ENCODE data around the gene MBD3L2B.

The MBD3L2B gene

DNA sequence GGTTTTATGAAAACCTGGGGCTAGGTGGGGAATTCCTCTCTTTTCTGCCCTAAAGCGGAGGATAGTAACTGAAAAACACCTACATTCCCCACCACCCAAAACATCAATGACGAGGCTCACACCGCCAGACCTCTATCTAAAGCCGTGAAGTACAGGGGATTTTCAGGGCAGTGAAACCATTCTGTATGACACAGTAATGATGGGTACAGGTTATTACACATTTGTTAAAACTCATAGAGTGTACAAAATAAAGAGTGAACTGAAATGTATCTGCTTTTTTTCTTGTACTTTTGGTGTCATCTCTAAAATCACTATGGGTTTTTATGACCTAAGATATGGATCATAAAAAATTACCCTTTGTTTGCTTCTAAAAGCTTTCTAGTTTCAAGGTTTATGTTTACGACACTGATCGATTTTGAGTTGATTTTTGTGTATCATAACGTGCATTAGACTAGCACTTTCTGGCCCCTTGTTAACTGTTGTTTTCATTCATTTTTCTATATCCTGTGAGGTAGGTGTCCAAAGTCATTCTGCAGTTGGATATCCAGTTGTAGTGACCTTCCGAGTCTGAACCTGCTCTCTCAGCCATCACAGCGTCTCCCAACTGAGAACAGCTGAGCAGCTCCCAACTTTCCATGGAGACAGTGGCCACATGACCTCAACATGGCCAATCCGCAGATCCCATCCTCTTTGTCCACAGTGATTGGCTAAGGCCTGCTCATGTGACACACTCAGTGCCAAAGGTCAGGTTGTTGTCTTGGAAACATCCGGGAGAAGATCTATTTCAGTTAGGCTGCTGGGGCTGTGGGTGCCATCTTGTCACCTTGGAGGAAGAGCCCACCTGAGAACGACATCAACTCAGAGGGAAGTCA is 10.3 kb downstream of the MBD3L2B start:
- no peak for DNase-seq

- DNase-seq, result no peak
Observed at GRCh38 chr19:7007859-7008258, 13.4 kb downstream of the MBD3L2B start.

GRCh38 chr19:7006135-7006704 is 15.0 kb downstream of the MBD3L2B start:
- no peak for DNase-seq

GRCh38 chr19:7004313-7004931 is 16.8 kb downstream of the MBD3L2B start:
- DNase-seq, result no peak

DNA sequence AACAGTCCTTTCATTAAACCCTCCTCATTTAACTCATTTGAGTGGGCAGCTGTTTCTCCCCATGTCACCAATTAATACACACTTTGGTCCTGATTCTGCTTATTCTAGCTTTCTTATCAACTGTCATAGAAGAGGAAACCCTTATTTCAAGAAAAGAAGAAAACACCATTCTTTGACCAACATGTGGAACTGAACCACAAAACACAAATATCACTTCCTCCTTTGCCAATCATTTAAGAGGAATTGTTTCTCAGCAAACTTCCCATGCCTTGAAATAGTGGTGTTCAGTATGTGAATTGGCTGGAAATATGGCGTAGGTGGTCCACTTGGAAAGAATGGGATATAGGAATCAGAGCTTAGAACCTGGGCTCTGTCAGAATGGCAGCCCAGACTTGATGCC is 20.4 kb downstream of the MBD3L2B start:
- no peak for DNase-seq

GRCh38 chr19:7000333-7000732 is 20.9 kb downstream of the MBD3L2B start:
- no peak for DNase-seq

DNA sequence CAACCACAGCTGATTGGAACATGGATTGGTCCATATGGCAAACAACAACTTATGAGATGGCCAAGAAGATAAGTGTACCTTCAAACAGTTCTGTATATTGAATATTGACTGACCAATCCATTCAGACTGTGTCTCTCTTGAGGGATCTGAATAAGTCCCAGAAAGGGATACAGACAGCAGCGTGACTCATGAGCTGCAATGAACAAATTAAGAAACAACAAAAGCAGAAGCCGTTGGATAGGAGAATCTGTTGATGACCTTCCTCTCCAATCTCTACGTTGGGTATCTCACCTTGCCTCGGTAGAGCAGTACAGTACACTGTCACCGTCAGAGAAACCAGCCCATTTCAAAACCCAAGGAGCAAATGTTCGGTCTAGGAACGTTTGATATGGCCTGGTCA is 21.3 kb downstream of the MBD3L2B start:
- DNase-seq, result no peak

GRCh38 chr19:6997679-6998445 is 23.4 kb downstream of the MBD3L2B start:
- peak; percentile 49 for DNase-seq

DNA sequence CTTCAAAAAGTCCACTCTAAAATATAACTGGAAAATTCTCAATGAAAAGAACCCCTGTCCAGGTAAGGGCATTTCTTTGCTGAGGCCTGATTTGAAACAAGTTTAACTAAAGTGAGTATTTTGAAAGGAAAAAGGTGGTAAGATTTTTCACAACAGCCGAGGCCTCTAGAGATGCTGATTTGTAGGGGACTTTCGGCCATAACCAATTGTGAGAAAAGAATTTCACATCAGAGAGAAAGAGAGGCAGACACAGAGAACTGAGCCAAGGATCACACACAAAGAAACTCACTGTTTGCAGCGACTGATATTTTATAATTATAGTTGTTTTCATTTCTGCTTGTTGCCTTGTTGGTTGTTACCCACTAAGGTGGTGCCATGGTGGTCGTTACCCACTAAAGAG is 24.4 kb downstream of the MBD3L2B start:
- no peak for DNase-seq

GRCh38 chr19:6995054-6995453 is 26.2 kb downstream of the MBD3L2B start:
- DNase-seq, result no peak

DNA sequence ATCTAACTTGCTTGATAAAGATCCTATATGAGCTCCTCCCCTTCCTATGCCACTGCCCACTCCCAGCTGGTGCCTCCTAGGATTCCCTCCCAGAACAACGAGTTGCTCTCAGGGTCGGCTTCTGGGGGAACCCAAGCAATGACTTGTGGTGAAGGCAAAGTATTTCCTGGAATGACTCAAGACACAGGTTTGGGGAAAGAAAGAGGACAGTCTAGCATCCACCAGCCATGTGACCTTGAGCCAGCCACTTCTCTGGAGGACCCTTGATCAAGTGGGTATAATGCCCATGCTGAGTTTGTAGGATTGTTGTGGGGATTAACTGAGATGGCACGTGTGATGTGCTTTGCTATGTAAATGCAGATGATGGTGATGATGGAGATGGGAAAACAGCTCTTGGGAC is 33.0 kb downstream of the MBD3L2B start:
- DNase-seq, result no peak

DNA sequence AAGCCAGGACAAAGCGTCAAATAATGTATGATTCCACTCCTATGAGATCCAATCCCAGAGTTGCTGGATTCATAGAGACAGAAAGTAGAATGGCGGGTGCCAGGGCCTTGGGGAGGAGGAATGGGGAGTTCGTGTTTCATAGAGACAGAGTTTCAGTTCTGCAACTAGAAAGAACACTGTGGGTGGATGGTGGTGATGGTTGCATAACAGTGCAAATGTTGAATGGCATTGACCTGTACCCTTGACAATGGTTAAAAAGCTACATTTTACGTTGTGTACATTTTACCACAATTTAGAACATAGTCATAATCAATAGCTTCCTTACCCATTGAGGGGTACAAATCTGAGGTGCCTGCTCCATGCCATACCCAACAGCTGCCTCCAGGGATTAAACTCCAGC is 33.4 kb downstream of the MBD3L2B start:
- DNase-seq, result peak; percentile 63

DNA sequence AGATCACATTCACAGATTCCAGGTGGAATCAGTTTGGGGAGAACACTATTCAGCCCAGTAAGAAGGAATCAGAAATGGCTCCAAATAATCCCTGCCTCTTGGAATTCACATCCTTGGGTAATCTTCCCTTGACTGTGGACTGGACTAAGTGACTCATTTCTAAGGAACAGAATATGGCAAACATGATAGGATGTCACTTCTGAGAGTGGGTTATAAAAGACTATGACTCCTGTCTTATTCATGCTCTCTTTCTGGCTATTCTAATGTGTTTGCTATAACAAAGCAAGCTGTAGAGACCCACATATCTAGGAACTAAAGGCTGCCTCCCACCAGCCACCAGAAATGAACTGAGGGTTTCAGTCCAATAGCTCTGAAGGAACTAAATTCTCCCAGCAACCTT is 37.8 kb downstream of the MBD3L2B start:
- no peak for DNase-seq

GRCh38 chr19:6979399-6979798 is 41.8 kb downstream of the MBD3L2B start:
- no peak for DNase-seq

GRCh38 chr19:6976197-6976596 is 45.0 kb downstream of the MBD3L2B start:
- no peak for DNase-seq

DNA sequence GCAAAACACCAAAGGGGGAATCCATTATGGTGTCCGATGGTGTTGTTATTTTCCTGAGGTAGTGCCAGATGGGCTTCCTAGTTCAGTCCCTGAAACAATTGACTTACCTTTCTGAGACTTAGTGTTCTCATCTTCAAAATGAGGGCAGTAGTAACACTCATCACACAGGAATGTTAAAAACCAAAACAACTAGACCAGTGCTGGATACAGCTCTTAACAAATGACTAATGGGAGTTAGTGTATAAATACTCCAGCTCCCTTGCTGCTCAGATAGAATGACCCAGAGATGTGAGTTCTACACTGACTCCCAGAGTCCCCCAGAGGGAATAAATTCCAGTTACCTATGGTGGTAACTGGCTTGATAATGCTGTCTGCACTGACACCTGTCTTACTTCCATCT is 49.9 kb downstream of the MBD3L2B start:
- DNase-seq, result no peak

DNA sequence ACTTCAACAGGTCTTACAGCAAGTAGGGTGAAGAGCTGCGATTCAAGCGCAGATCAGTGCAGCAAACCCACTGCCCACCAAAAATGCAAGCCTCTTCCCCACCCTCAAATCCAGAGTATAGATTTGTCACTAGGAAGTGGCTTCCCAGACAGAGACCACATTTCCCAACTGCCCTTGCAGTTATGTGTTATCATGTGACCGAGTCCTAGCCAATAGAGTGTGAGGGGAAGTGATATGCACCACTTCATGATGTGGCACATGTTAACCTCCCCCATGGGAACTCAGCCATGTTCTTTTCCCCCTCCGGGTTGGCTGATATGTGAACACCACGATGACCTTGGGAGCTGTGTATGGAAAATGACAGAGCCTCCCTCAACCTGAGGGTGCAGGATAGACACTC is 50.8 kb downstream of the MBD3L2B start:
- DNase-seq, result no peak

GRCh38 chr19:6970021-6970420 is 51.2 kb downstream of the MBD3L2B start:
- DNase-seq, result peak; percentile 41

- DNase-seq, result no peak
Observed at GRCh38 chr19:6969490-6969889, 51.7 kb downstream of the MBD3L2B start.
